Measurements from ENCODE around the gene PID1. TPM values are rescaled to one million over a fixed set of nuclear protein-coding genes. Genes with fewer than 3 reads are reported as not detected.

PID1 gene
- total RNA-seq, 1 experiment from 2014 or later: 0.15 TPM

DNA sequence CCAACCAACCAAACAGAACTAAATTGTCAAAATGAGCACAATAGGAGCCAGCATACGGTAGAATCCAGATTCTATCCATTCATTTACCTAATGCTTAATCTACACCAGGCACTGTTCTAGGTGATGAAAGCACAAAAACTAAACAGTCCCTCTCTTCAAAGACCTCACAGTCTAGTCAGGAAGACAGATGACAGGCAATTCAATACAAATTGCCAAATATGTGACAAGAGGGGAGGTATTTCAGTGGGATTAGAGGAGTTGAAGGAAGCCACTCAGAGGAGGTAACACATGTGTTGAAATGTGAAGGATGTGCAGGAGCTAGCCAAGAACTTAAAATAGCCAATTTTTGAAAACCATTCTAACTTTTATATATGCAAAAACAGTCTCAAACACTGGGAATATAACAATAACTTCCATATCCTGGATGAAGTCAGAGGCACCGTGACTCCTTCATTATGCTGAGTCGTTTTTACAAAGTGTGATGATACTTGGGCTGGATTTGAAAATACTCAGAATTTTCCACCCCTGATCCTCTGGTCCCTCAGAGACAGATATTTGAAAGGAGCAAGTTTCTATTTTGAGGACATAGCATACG, 204.9 kb downstream of the PID1 start:
- ChIA-PET CTCF (no interaction called here), POLR2A (no interaction called here), RAD21 (ENCODE audit: low non-redundant PET in 1 of 2, low total read pairs in 2 of 2, uncharacterized antibody in 2 of 2, unreplicated experiment in 2 of 2) (no interaction called here)
- no peaks in the 10 kb centered on the region for H3K27me3 ChIP-seq (ENCODE audit: insufficient read depth, low read length)
- no peaks in the 10 kb centered on the region for H3K9me3 ChIP-seq (ENCODE audit: control insufficient read depth in 1 of 2, insufficient read depth in 1 of 2, low read depth in 1 of 2, low read length in 2 of 2)
- H3K9me2 ChIP-seq (ENCODE audit: insufficient read depth): no peaks in the 10 kb centered on the region
- H3K4me2 ChIP-seq (ENCODE audit: low read length): no peak overlapping the region
- TF ChIP-seq YY1 (IDR thresholded peaks at IDR 0.05; ENCODE audit: extremely low read depth, insufficient replicate concordance, low read depth, low read length): no peak
- no peak for TF ChIP-seq POLR2A (IDR thresholded peaks at IDR 0.05; ENCODE audit: borderline replicate concordance, extremely low read depth, insufficient read depth, insufficient read length)
- TF ChIP-seq, protein P1, sequence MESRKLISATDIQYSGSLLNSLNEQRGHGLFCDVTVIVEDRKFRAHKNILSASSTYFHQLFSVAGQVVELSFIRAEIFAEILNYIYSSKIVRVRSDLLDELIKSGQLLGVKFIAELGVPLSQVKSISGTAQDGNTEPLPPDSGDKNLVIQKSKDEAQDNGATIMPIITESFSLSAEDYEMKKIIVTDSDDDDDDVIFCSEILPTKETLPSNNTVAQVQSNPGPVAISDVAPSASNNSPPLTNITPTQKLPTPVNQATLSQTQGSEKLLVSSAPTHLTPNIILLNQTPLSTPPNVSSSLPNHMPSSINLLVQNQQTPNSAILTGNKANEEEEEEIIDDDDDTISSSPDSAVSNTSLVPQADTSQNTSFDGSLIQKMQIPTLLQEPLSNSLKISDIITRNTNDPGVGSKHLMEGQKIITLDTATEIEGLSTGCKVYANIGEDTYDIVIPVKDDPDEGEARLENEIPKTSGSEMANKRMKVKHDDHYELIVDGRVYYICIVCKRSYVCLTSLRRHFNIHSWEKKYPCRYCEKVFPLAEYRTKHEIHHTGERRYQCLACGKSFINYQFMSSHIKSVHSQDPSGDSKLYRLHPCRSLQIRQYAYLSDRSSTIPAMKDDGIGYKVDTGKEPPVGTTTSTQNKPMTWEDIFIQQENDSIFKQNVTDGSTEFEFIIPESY (IDR thresholded peaks at IDR 0.05; ENCODE audit: extremely low read depth, insufficient replicate concordance, low read length): no peak
- TF ChIP-seq ZFX (IDR thresholded peaks at IDR 0.05): no peak
- no peak for TF ChIP-seq POLR2AphosphoS5 (IDR thresholded peaks at IDR 0.05; ENCODE audit: low read depth, low read length)
- no peak for TF ChIP-seq SIN3A (IDR thresholded peaks at IDR 0.05; ENCODE audit: low read depth)
- TF ChIP-seq EZH2 (IDR thresholded peaks at IDR 0.05): no peak
- TF ChIP-seq SRF (IDR thresholded peaks at IDR 0.05; ENCODE audit: low read depth): no peak
- no peak for TF ChIP-seq CEBPB (IDR thresholded peaks at IDR 0.05; ENCODE audit: low read depth)
- TF ChIP-seq, protein P2, sequence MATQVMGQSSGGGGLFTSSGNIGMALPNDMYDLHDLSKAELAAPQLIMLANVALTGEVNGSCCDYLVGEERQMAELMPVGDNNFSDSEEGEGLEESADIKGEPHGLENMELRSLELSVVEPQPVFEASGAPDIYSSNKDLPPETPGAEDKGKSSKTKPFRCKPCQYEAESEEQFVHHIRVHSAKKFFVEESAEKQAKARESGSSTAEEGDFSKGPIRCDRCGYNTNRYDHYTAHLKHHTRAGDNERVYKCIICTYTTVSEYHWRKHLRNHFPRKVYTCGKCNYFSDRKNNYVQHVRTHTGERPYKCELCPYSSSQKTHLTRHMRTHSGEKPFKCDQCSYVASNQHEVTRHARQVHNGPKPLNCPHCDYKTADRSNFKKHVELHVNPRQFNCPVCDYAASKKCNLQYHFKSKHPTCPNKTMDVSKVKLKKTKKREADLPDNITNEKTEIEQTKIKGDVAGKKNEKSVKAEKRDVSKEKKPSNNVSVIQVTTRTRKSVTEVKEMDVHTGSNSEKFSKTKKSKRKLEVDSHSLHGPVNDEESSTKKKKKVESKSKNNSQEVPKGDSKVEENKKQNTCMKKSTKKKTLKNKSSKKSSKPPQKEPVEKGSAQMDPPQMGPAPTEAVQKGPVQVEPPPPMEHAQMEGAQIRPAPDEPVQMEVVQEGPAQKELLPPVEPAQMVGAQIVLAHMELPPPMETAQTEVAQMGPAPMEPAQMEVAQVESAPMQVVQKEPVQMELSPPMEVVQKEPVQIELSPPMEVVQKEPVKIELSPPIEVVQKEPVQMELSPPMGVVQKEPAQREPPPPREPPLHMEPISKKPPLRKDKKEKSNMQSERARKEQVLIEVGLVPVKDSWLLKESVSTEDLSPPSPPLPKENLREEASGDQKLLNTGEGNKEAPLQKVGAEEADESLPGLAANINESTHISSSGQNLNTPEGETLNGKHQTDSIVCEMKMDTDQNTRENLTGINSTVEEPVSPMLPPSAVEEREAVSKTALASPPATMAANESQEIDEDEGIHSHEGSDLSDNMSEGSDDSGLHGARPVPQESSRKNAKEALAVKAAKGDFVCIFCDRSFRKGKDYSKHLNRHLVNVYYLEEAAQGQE (IDR thresholded peaks at IDR 0.05; ENCODE audit: low read depth): no peak
- no peak for TF ChIP-seq SP1 (IDR thresholded peaks at IDR 0.05; ENCODE audit: low read depth)
- TF ChIP-seq FOSL1 (IDR thresholded peaks at IDR 0.05; ENCODE audit: low read depth): no peak
- TF ChIP-seq RAD21 (IDR thresholded peaks at IDR 0.05; ENCODE audit: low read depth): no peak
- TF ChIP-seq ELF1 (IDR thresholded peaks at IDR 0.05; ENCODE audit: borderline replicate concordance, low read depth): no peak
- TF ChIP-seq ZNF274 (IDR thresholded peaks at IDR 0.05; ENCODE audit: low read depth, low read length): no peak
- no peak for TF ChIP-seq TCF7L2 (IDR thresholded peaks at IDR 0.05; ENCODE audit: borderline replicate concordance, extremely low read depth, insufficient read depth, insufficient read length)
- no peaks in the 10 kb centered on the region for H3K79me2 ChIP-seq (ENCODE audit: insufficient read depth, low read length)
- no peaks in the 10 kb centered on the region for H3K4me1 ChIP-seq (ENCODE audit: control insufficient read depth in 1 of 2, insufficient read depth in 2 of 2, low read length in 2 of 2)
- H4K20me1 ChIP-seq (ENCODE audit: insufficient read depth): no peaks in the 10 kb centered on the region
- H3K36me3 ChIP-seq (ENCODE audit: control insufficient read depth in 1 of 2, insufficient read depth in 2 of 2, low read length in 2 of 2): no peaks in the 10 kb centered on the region
- no peak overlapping the region for H3K27ac ChIP-seq (ENCODE audit: low read depth, low read length)
- H3K9ac ChIP-seq (ENCODE audit: low read length): no peak overlapping the region
- no peak for ATAC-seq
- no peak for DNase-seq (ENCODE audit: low read depth, low spot score)
- no TSS peak for BruUV-seq (replicated peaks)
- intact Hi-C loops (cut with micrococcal nuclease): no loop called here
- no peak overlapping the region for H3K4me3 ChIP-seq (replicated peaks in 1 of 2; ENCODE audit: low read depth in 1 of 2, low read length in 2 of 2)
- no peak overlapping the region for H2AFZ ChIP-seq (ENCODE audit: low read depth, low read length, poor library complexity, severe bottlenecking)

Measured in HCT116 (cell line).